Fibroblast of lung (primary cell): ENCODE results near the gene TNRC6A.

Experiments
- CTCF ChIP-seq, 2 donors: IDR thresholded peaks in 1 of 2; conservative IDR thresholded peaks in 1 of 2; 1 replicate in 1 of 2; 2 replicates in 1 of 2; pipeline ENCODE4 v1.5.1; 2011 to 2012; ENCODE audit warnings: low read length in 2 of 2, control low read depth in 1 of 2, inconsistent platforms in 1 of 2, low read depth in 1 of 2, mild to moderate bottlenecking in 1 of 2
- EZH2 ChIP-seq: IDR thresholded peaks from 2 replicates; pipeline ENCODE4 v1.5.1; 2012; ENCODE audit warnings: low read length, control low read depth, mild to moderate bottlenecking; ENCODE audit errors: missing control alignments

GRCh38 chr16:24855678-24856077 is 126.2 kb downstream of the TNRC6A start:
- no peak for TF ChIP-seq CTCF (conservative IDR thresholded peaks at IDR 0.05 in 1 of 2, IDR thresholded peaks at IDR 0.05 in 1 of 2; ENCODE audit: low read depth in 1 of 2, low read length in 2 of 2)
- TF ChIP-seq EZH2: no peak
